Right forelimb (tissue), 1 donor: ENCODE data around the gene KIF2C.

ENCODE experiments used
- DNase-seq: peaks from one replicate; pipeline ENCODE4 v3.0.0-alpha.2; 2018

Gene KIF2C

DNA sequence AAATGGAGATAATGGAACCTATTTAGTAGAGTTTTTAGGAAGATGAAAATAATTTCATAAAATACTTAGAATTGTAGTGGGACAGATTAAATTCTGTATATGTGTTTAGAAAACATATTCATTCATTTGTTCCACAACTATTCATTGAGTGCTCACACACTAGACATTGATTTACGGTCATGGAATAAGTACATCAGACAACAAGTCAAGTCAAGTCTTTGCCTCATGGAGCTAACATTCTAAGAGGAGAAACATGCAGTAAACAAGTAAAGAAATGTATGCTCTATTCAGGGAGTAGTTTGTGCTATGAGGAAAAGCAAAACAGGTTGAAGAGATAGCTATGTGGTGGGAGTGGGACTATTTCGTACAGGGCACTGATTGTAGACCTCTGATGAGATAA lies 77.7 kb downstream of the KIF2C start:
- no peak for DNase-seq
